Loucy (cell line): ENCODE measurements around the gene GRIN3B.

ENCODE experiments used
- H2AFZ ChIP-seq: fragments of 200-600 bp; sonication (generic); 2 replicates; pipeline ENCODE4 v1.6.0; 2016; ENCODE audit warnings: antibody characterized with exemption, mild to moderate bottlenecking, low read length, moderate library complexity
- H3F3A ChIP-seq: fragments of 200-600 bp; 2 replicates; pipeline ENCODE4 v1.6.0; 2016; ENCODE audit warnings: antibody characterized with exemption, low read depth, mild to moderate bottlenecking
- H3K27me3 ChIP-seq: fragments of 200-600 bp; sonication (generic); 2 replicates; pipeline ENCODE4 v1.6.1; 2014; ENCODE audit warnings: low read length, mild to moderate bottlenecking; ENCODE audit not compliant: insufficient read depth, poor library complexity, severe bottlenecking
- H3K36me3 ChIP-seq: fragments of 200-600 bp; sonication (generic); 2 replicates; pipeline ENCODE4 v1.6.1; 2016; ENCODE audit warnings: low read length; ENCODE audit not compliant: insufficient read depth
- H3K4me1 ChIP-seq: fragments of 200-600 bp; sonication (generic); 2 replicates; pipeline ENCODE4 v1.5.1; 2014; ENCODE audit warnings: low read length, mild to moderate bottlenecking; ENCODE audit not compliant: insufficient read depth, poor library complexity, severe bottlenecking
- H3K4me2 ChIP-seq: fragments of 200-600 bp; sonication (generic); 2 replicates; pipeline ENCODE4 v1.6.0; 2014; ENCODE audit warnings: antibody characterized with exemption, low read length, low read depth, mild to moderate bottlenecking; ENCODE audit not compliant: poor library complexity, severe bottlenecking
- H3K4me3 ChIP-seq: fragments of 200-600 bp; sonication (generic); 2 replicates; pipeline ENCODE4 v1.5.1; 2014; ENCODE audit warnings: low read length, mild to moderate bottlenecking, mixed read lengths; ENCODE audit not compliant: poor library complexity, severe bottlenecking
- H3K79me2 ChIP-seq: fragments of 200-600 bp; sonication (generic); 2 replicates; pipeline ENCODE4 v1.6.1; 2014; ENCODE audit warnings: low read length; ENCODE audit not compliant: insufficient read depth
- H3K9ac ChIP-seq: fragments of 200-600 bp; sonication (generic); 2 replicates; pipeline ENCODE4 v1.6.0; 2014; ENCODE audit warnings: mild to moderate bottlenecking, low read depth, low read length, moderate library complexity; ENCODE audit not compliant: poor library complexity, severe bottlenecking
- H3K9me2 ChIP-seq: fragments of 200-600 bp; sonication (generic); replicated peaks from 2 replicates; pipeline ENCODE4 v1.6.1; 2016; ENCODE audit warnings: low read depth, low read length, mixed read lengths
- H3K9me3 ChIP-seq: fragments of 200-600 bp; sonication (generic); 2 replicates; pipeline ENCODE4 v1.6.1; 2014; ENCODE audit warnings: mild to moderate bottlenecking, antibody characterized with exemption, low read length, low read depth; ENCODE audit not compliant: insufficient read depth
- H4K20me1 ChIP-seq: fragments of 200-600 bp; sonication (generic); 2 replicates; pipeline ENCODE4 v1.6.0; 2014; ENCODE audit warnings: antibody characterized with exemption, low read length, mild to moderate bottlenecking; ENCODE audit not compliant: insufficient read depth, poor library complexity, severe bottlenecking
- CTCF ChIP-seq: fragments of 200-600 bp; sonication (generic); conservative IDR thresholded peaks from 2 replicates; pipeline ENCODE4 v1.5.1; 2014; ENCODE audit warnings: mild to moderate bottlenecking, antibody characterized with exemption, low read length
- EZH2phosphoT487 ChIP-seq: fragments of 200-600 bp; IDR thresholded peaks from 2 replicates; pipeline ENCODE4 v1.6.1; 2018; ENCODE audit warnings: antibody characterized with exemption, mild to moderate bottlenecking, moderate library complexity, borderline replicate concordance

GRIN3B gene

GRCh38 chr19:970695-971094 is 29.5 kb upstream of the GRIN3B start:
- H3F3A ChIP-seq, result no peaks in the 10 kb centered on the region
- H3K9me2 ChIP-seq, result no peaks in the 10 kb centered on the region
- H3K27me3 ChIP-seq, result no peaks in the 10 kb centered on the region
- no peaks in the 10 kb centered on the region for H3K79me2 ChIP-seq
- H4K20me1 ChIP-seq, result no peaks in the 10 kb centered on the region
- H3K4me2 ChIP-seq, result no peak overlapping the region
- peaks cover 8% of the 10 kb centered on the region; the same call in 1 of the 2 replicates for H3K9me3 ChIP-seq
- TF ChIP-seq EZH2phosphoT487 (no peak), CTCF (peak; percentile 66)
- H3K9ac ChIP-seq, result no peak overlapping the region
- peaks cover 35% of the 10 kb centered on the region for H3K36me3 ChIP-seq
- H3K4me1 ChIP-seq, result no peaks in the 10 kb centered on the region
- H3K4me3 ChIP-seq, result no peak overlapping the region
- no peak overlapping the region for H2AFZ ChIP-seq

- no peaks in the 10 kb centered on the region for H3F3A ChIP-seq
- H3K79me2 ChIP-seq, result no peaks in the 10 kb centered on the region
- no peaks in the 10 kb centered on the region for H3K4me1 ChIP-seq
- no peak overlapping the region for H3K9ac ChIP-seq
- no peak overlapping the region for H3K4me2 ChIP-seq
- H3K9me2 ChIP-seq, result no peaks in the 10 kb centered on the region
- H3K27me3 ChIP-seq, result no peaks in the 10 kb centered on the region
- H2AFZ ChIP-seq, result no peak overlapping the region
- H4K20me1 ChIP-seq, result no peaks in the 10 kb centered on the region
- H3K36me3 ChIP-seq, result peaks cover 31% of the 10 kb centered on the region
- H3K9me3 ChIP-seq, result peaks cover 8% of the 10 kb centered on the region; the same call in 1 of the 2 replicates
- no peak overlapping the region for H3K4me3 ChIP-seq
- TF ChIP-seq CTCF (no peak), EZH2phosphoT487 (no peak)
Measured at GRCh38 chr19:971795-972194, 28.4 kb upstream of the GRIN3B start.

- Histone ChIP-seq H3K9ac (no peak overlapping the region), H3K9me3 (peaks cover 8% of the 10 kb centered on the region; the same call in 1 of the 2 replicates), H3K4me3 (no peak overlapping the region), H3K36me3 (peaks cover 28% of the 10 kb centered on the region), H3K9me2 (no peaks in the 10 kb centered on the region), H2AFZ (no peak overlapping the region), H3K27me3 (no peaks in the 10 kb centered on the region), H3K4me2 (no peak overlapping the region), H4K20me1 (no peaks in the 10 kb centered on the region), H3K79me2 (no peaks in the 10 kb centered on the region), H3F3A (no peaks in the 10 kb centered on the region), H3K4me1 (no peaks in the 10 kb centered on the region)
- TF ChIP-seq EZH2phosphoT487, result no peak
- TF ChIP-seq CTCF, result no peak
Measured at GRCh38 chr19:972281-972680, 27.9 kb upstream of the GRIN3B start.
